GM18499 (cell line): ENCODE measurements around the gene CUL2.
"Not testable (repeated sequence)": the region's sequence is repeated elsewhere in the genome, so short reads cannot be mapped to it uniquely, and the experiment has no call there.

Experiments
- ATAC-seq: cut with Tn5 transposase; IDR thresholded peaks from one replicate; pipeline ENCODE4 v1.9.1; 2021; ENCODE audit warnings: moderate number of reproducible peaks; ENCODE audit not compliant: insufficient read depth, unreplicated experiment

CUL2 gene

GRCh38 chr10:35027567-35027966, 62.6 kb downstream of the CUL2 start:
- ATAC-seq: no peak

GRCh38 chr10:35025916-35026315, 64.2 kb downstream of the CUL2 start:
- ATAC-seq: no peak

GRCh38 chr10:35020481-35020880, 69.7 kb downstream of the CUL2 start:
- ATAC-seq: no peak

- no peak for ATAC-seq
These were observed 70.8 kb downstream of the CUL2 start for GRCh38 chr10:35019041-35020024.

- ATAC-seq: no peak
These were observed 72.5 kb downstream of the CUL2 start for GRCh38 chr10:35017608-35018007.

GRCh38 chr10:35015843-35016408, 74.2 kb downstream of the CUL2 start:
- ATAC-seq: no peak

GRCh38 chr10:35012781-35013180, 77.4 kb downstream of the CUL2 start:
- ATAC-seq: no peak

- ATAC-seq: no peak
These were observed 78.4 kb downstream of the CUL2 start for GRCh38 chr10:35011771-35012191.

- ATAC-seq: no peak
These were observed 82.3 kb downstream of the CUL2 start for GRCh38 chr10:35007858-35008301.

- no peak for ATAC-seq
These were observed 83.3 kb downstream of the CUL2 start for GRCh38 chr10:35006836-35007235.

GRCh38 chr10:35005868-35006267, 84.3 kb downstream of the CUL2 start:
- no peak for ATAC-seq

- no peak for ATAC-seq
These were observed 85.5 kb downstream of the CUL2 start for GRCh38 chr10:35004651-35005050.

- no peak for ATAC-seq
These were observed 86.2 kb downstream of the CUL2 start for GRCh38 chr10:35003906-35004305.

- ATAC-seq: no peak
These were observed 89.2 kb downstream of the CUL2 start for GRCh38 chr10:35000936-35001335.

- no peak for ATAC-seq
These were observed 90.6 kb downstream of the CUL2 start for GRCh38 chr10:34999532-34999931.

- no peak for ATAC-seq
These were observed 91.2 kb downstream of the CUL2 start for GRCh38 chr10:34998940-34999339.

GRCh38 chr10:34996843-34997242, 93.3 kb downstream of the CUL2 start:
- ATAC-seq: no peak

- no peak for ATAC-seq
These were observed 94.2 kb downstream of the CUL2 start for GRCh38 chr10:34995925-34996324.

GRCh38 chr10:34994565-34995142, 95.5 kb downstream of the CUL2 start:
- peak; percentile 89 for ATAC-seq

- no peak for ATAC-seq
These were observed 96.4 kb downstream of the CUL2 start for GRCh38 chr10:34993782-34994181.

- ATAC-seq: not testable (repeated sequence)
These were observed 99.0 kb downstream of the CUL2 start for GRCh38 chr10:34991117-34991516.
